ENCODE measurements around the gene CDKN2AIPNL. TPM values are rescaled to one million over a fixed set of nuclear protein-coding genes. Genes with fewer than 3 reads are reported as not detected.
"Not testable (repeated sequence)": the region's sequence is repeated elsewhere in the genome, so short reads cannot be mapped to it uniquely, and the experiment has no call there.

CDKN2AIPNL gene
- total RNA-seq, 4 donors from 2014 or later: 3.2 to 18.7 (median 12.9) TPM; not detected in 1

GRCh38 chr5:134394932-134395331, 16.7 kb downstream of the CDKN2AIPNL start:
- Histone ChIP-seq H3K27me3 (no peaks in the 10 kb centered on the region), H3K4me1 (no peaks in the 10 kb centered on the region), H3K4me3 (no peak overlapping the region), H3K27ac (no peak overlapping the region), H3K9me3 (no peaks in the 10 kb centered on the region), H3K36me3 (peaks cover 2 to 48% (median 21%) of the 10 kb centered on the region in 4 donors)
- no peak for DNase-seq
- in situ Hi-C loops (cut with MboI; ENCODE audit: low pct_ligation_motif_present in 1 of 4, low pct_unique_long_range_greater_than_20kb in 1 of 4, low sequenced_read_pairs in 3 of 4): no loop called here
- TF ChIP-seq POLR2A (IDR thresholded peaks at IDR 0.05): no peak
- TF ChIP-seq EP300 (IDR thresholded peaks at IDR 0.05; ENCODE audit: low read depth): no peak
- no peak for TF ChIP-seq POLR2AphosphoS5 (IDR thresholded peaks at IDR 0.05)
- TF ChIP-seq CTCF (IDR thresholded peaks at IDR 0.05): no peak
- WGBS, 2 donors (ENCODE audit: low coverage in 1 of 2): 94 to 97% methylated on average over 3 to 7 of the region's 7 CpGs
- intact Hi-C loops (cut with DNase I; ENCODE audit: low total_unique reads): no loop called here

GRCh38 chr5:134392301-134392700, 19.4 kb downstream of the CDKN2AIPNL start:
- H3K36me3 ChIP-seq: peaks cover 2 to 72% (median 33%) of the 10 kb centered on the region in 4 donors
- intact Hi-C loops (cut with DNase I; ENCODE audit: low total_unique reads): no loop called here
- H3K4me1 ChIP-seq: no peaks in the 10 kb centered on the region
- no peak for DNase-seq
- no peak overlapping the region for H3K27ac ChIP-seq
- no peaks in the 10 kb centered on the region for H3K27me3 ChIP-seq
- H3K4me3 ChIP-seq: no peak overlapping the region
- 61 to 62% methylated on average over 2 of the region's 2 CpGs for WGBS, 2 donors (ENCODE audit: low coverage in 1 of 2)
- no peak for TF ChIP-seq CTCF (IDR thresholded peaks at IDR 0.05)
- no peak for TF ChIP-seq POLR2A (IDR thresholded peaks at IDR 0.05)
- TF ChIP-seq EP300 (IDR thresholded peaks at IDR 0.05; ENCODE audit: low read depth): no peak
- no peak for TF ChIP-seq POLR2AphosphoS5 (IDR thresholded peaks at IDR 0.05)
- no peaks in the 10 kb centered on the region for H3K9me3 ChIP-seq
- in situ Hi-C loops (cut with MboI; ENCODE audit: low pct_ligation_motif_present in 1 of 4, low pct_unique_long_range_greater_than_20kb in 1 of 4, low sequenced_read_pairs in 3 of 4): no loop called here

GRCh38 chr5:134387443-134387842, 24.2 kb downstream of the CDKN2AIPNL start:
- no peak for TF ChIP-seq EP300 (IDR thresholded peaks at IDR 0.05; ENCODE audit: low read depth)
- no peak for TF ChIP-seq CTCF (IDR thresholded peaks at IDR 0.05)
- TF ChIP-seq POLR2AphosphoS5 (IDR thresholded peaks at IDR 0.05): no peak
- TF ChIP-seq POLR2A (IDR thresholded peaks at IDR 0.05): no peak
- Histone ChIP-seq H3K27ac (no peak overlapping the region), H3K9me3 (no peaks in the 10 kb centered on the region), H3K27me3 (no peaks in the 10 kb centered on the region), H3K4me1 (no peaks in the 10 kb centered on the region), H3K36me3 (peaks cover 2 to 85% (median 41%) of the 10 kb centered on the region in 4 donors), H3K4me3 (no peak overlapping the region)
- no peak for DNase-seq
- 96 to 100% methylated on average over 1 of the region's 1 CpG for WGBS, 2 donors (ENCODE audit: low coverage in 1 of 2)
- intact Hi-C loops (cut with DNase I; ENCODE audit: low total_unique reads) (no loop called here), in situ Hi-C loops (cut with MboI; ENCODE audit: low pct_ligation_motif_present in 1 of 4, low pct_unique_long_range_greater_than_20kb in 1 of 4, low sequenced_read_pairs in 3 of 4) (no loop called here)

GRCh38 chr5:134383980-134384697, 27.5 kb downstream of the CDKN2AIPNL start:
- Histone ChIP-seq H3K27ac (no peak overlapping the region), H3K4me1 (no peaks in the 10 kb centered on the region), H3K27me3 (no peaks in the 10 kb centered on the region), H3K4me3 (no peak overlapping the region), H3K36me3 (peaks cover 0 to 77% (median 35%) of the 10 kb centered on the region in 4 donors), H3K9me3 (no peaks in the 10 kb centered on the region)
- in situ Hi-C loops (cut with MboI; ENCODE audit: low pct_ligation_motif_present in 1 of 4, low pct_unique_long_range_greater_than_20kb in 1 of 4, low sequenced_read_pairs in 3 of 4) (no loop called here), intact Hi-C loops (cut with DNase I; ENCODE audit: low total_unique reads) (no loop called here)
- DNase-seq: no peak
- TF ChIP-seq CTCF (IDR thresholded peaks at IDR 0.05): no peak
- TF ChIP-seq EP300 (IDR thresholded peaks at IDR 0.05; ENCODE audit: low read depth): no peak
- no peak for TF ChIP-seq POLR2A (IDR thresholded peaks at IDR 0.05)
- no peak for TF ChIP-seq POLR2AphosphoS5 (IDR thresholded peaks at IDR 0.05)
- WGBS, 2 donors (ENCODE audit: low coverage in 1 of 2): 73 to 76% methylated on average over 4 of the region's 4 CpGs

GRCh38 chr5:134382204-134382603, 29.5 kb downstream of the CDKN2AIPNL start:
- 60 to 94% methylated on average over 1 to 2 of the region's 2 CpGs for WGBS, 2 donors (ENCODE audit: low coverage in 1 of 2)
- DNase-seq; H3K4me3 ChIP-seq; H3K9me3 ChIP-seq; H3K4me1 ChIP-seq; H3K27ac ChIP-seq; in situ Hi-C loops (cut with MboI; ENCODE audit: low pct_ligation_motif_present in 1 of 4, low pct_unique_long_range_greater_than_20kb in 1 of 4, low sequenced_read_pairs in 3 of 4); intact Hi-C loops (cut with DNase I; ENCODE audit: low total_unique reads); H3K27me3 ChIP-seq: not testable (repeated sequence)
- peaks cover 0 to 63% (median 31%) of the 10 kb centered on the region in 4 donors for H3K36me3 ChIP-seq
